HepG2 (cell line): Measurements from ENCODE around the gene SLC39A3. TPM values are rescaled to one million over a fixed set of nuclear protein-coding genes. Genes with fewer than 3 reads are reported as not detected.
A peak's percentile ranks its signal among the peaks of the same experiment; 100 is the strongest.

Source experiments
- AKNA ChIP-seq: sonication (generic); formaldehyde crosslinking; IDR thresholded peaks from 2 replicates; pipeline ENCODE4 v1.4.0; 2020; ENCODE audit warnings: missing genetic modification reagents, borderline replicate concordance
- ATRX ChIP-seq: sonication (generic); formaldehyde crosslinking; IDR thresholded peaks from 2 replicates; pipeline ENCODE4 v1.4.0; 2020; ENCODE audit warnings: missing genetic modification reagents, borderline replicate concordance
- FOSL2 ChIP-seq: sonication (generic); formaldehyde crosslinking; IDR thresholded peaks from 2 replicates; pipeline ENCODE4 v1.4.0; 2020; ENCODE audit warnings: missing genetic modification reagents
- FOXA1 ChIP-seq, 2 experiments: fragments of 450-650 bp in 1 of 2; sonication (generic) in 1 of 2; formaldehyde crosslinking in 1 of 2; IDR thresholded peaks; 2 replicates each; pipeline versions ENCODE4 v1.4.0 to v1.6.1; 2016 to 2020; ENCODE audit warnings: missing genetic modification reagents in 1 of 2
- FOXO1 ChIP-seq: sonication (generic); formaldehyde crosslinking; IDR thresholded peaks from 2 replicates; pipeline ENCODE4 v1.4.0; 2020; ENCODE audit warnings: missing genetic modification reagents
- HOXA7 ChIP-seq: sonication (generic); formaldehyde crosslinking; IDR thresholded peaks from 2 replicates; pipeline ENCODE4 v1.8.1; 2022; ENCODE audit warnings: mild to moderate bottlenecking, missing genetic modification reagents, moderate library complexity
- ISX ChIP-seq: sonication (generic); formaldehyde crosslinking; conservative IDR thresholded peaks from 2 replicates; pipeline ENCODE4 v1.5.0; 2020; ENCODE audit warnings: missing genetic modification reagents
- KAT7 ChIP-seq: IDR thresholded peaks from 2 replicates; pipeline ENCODE4 v1.6.1; 2018; ENCODE audit warnings: borderline replicate concordance, missing compliant biosample characterization
- MBNL3 ChIP-seq: fragments of 250-450 bp; sonication (Bioruptor Pico); conservative IDR thresholded peaks from 2 replicates; pipeline ENCODE4 v1.8.0; 2022; ENCODE audit warnings: mild to moderate bottlenecking, inconsistent platforms
- NPAS2 ChIP-seq: sonication (generic); formaldehyde crosslinking; IDR thresholded peaks from 2 replicates; pipeline ENCODE4 v1.8.0; 2022; ENCODE audit warnings: mild to moderate bottlenecking, missing genetic modification reagents, borderline replicate concordance
- POLR2AphosphoS2 ChIP-seq: IDR thresholded peaks from 2 replicates; pipeline ENCODE4 v1.6.1; 2011; ENCODE audit warnings: low read depth, low read length, improper control_type of control experiment
- RFX3 ChIP-seq: IDR thresholded peaks from 2 replicates; pipeline ENCODE4 v1.6.1; 2016; ENCODE audit warnings: missing biosample characterization, missing genetic modification reagents
- SNAPC4 ChIP-seq: sonication (generic); formaldehyde crosslinking; IDR thresholded peaks from 2 replicates; pipeline ENCODE4 v1.4.0; 2020; ENCODE audit warnings: mild to moderate bottlenecking, missing genetic modification reagents
- SP4 ChIP-seq: sonication (generic); formaldehyde crosslinking; IDR thresholded peaks from 2 replicates; pipeline ENCODE4 v1.8.1; 2023; ENCODE audit warnings: mild to moderate bottlenecking, missing genetic modification reagents
- ZBTB20 ChIP-seq: sonication (generic); formaldehyde crosslinking; IDR thresholded peaks from 2 replicates; pipeline ENCODE4 v1.8.1; 2023; ENCODE audit warnings: missing genetic modification reagents, low read depth, mild to moderate bottlenecking, borderline replicate concordance
- ZFY ChIP-seq: sonication (generic); formaldehyde crosslinking; IDR thresholded peaks from 2 replicates; pipeline ENCODE4 v1.4.0; 2020; ENCODE audit warnings: missing genetic modification reagents
- ZNF101 ChIP-seq: sonication (generic); formaldehyde crosslinking; IDR thresholded peaks from 2 replicates; pipeline ENCODE4 v1.4.0; 2020; ENCODE audit warnings: mild to moderate bottlenecking, low read depth, missing genetic modification reagents, borderline replicate concordance
- ZNF326 ChIP-seq: sonication (generic); formaldehyde crosslinking; IDR thresholded peaks from 2 replicates; pipeline ENCODE4 v1.4.0; 2020; ENCODE audit warnings: missing genetic modification reagents, borderline replicate concordance
- ZNF431 ChIP-seq: sonication (generic); formaldehyde crosslinking; IDR thresholded peaks from 2 replicates; pipeline ENCODE4 v1.9.0; 2022; ENCODE audit warnings: missing genetic modification reagents, low read depth, mild to moderate bottlenecking, borderline replicate concordance
- ZNF432 ChIP-seq: sonication (generic); formaldehyde crosslinking; IDR thresholded peaks from 2 replicates; pipeline ENCODE4 v1.5.0; 2020; ENCODE audit warnings: missing genetic modification reagents, mild to moderate bottlenecking, borderline replicate concordance
- polyA plus RNA-seq, 8 experiments: library from polyadenylated mRNA; depleted of rRNA in 3 of 8; stranded (reverse) in 7 of 8; unstranded in 1 of 8; fragments of >200 nt; fragmentation: Illumina TruSeq in 4 of 8; extraction: Trizol in 4 of 8; gene quantifications; 2 replicates each; pipeline versions ENCODE4 v1.2.1 to v1.2.3, GENCODE V29; 2011 to 2016; ENCODE audit warnings: low read depth in 4 of 8, missing spikeins in 1 of 8, mixed read lengths in 1 of 8; ENCODE audit not compliant: insufficient read depth in 1 of 8
- total RNA-seq, 5 experiments: library from RNA; depleted of rRNA; stranded (reverse); fragments of >200 nt; fragmentation: Illumina TruSeq; extraction: Trizol; gene quantifications; 2 replicates each; pipeline ENCODE4 v1.2.3, GENCODE V29; 2016; ENCODE audit warnings: low read depth in 1 of 5

The SLC39A3 gene
- total and polyA plus RNA-seq, 2 of the 13 experiments (the other 11 are each of a cell fraction or from before 2014, with no cell fraction given), result 33.6 to 41.6 TPM

GRCh38 chr19:2702170-2703076 is 37.4 kb downstream of the SLC39A3 start, which contains the start of gene GNG7 (continued):
- TF ChIP-seq AKNA (no peak), ATRX (CRISPR knock-in tag) (no peak), MBNL3 (CRISPR knock-in tag) (no peak), KAT7 (CRISPR knock-in tag) (no peak), ZFY (peak; percentile 59), FOXO1 (CRISPR knock-in tag) (no peak), HOXA7 (CRISPR knock-in tag) (no peak), ISX (no peak), ZNF101 (CRISPR knock-in tag) (no peak), FOXA1 (IDR thresholded peaks at IDR 0.05) (no peak), FOXA1 (CRISPR knock-in tag; IDR thresholded peaks at IDR 0.05) (no peak), ZBTB20 (CRISPR knock-in tag) (no peak), ZNF431 (CRISPR knock-in tag) (0 out of 2 replicates have a peak, but pooled peaks have one; percentile 61), SP4 (CRISPR knock-in tag) (peak; percentile 98), NPAS2 (CRISPR knock-in tag) (no peak), ZNF326 (CRISPR knock-in tag) (no peak), ZNF432 (CRISPR knock-in tag) (no peak), POLR2AphosphoS2 (no peak), RFX3 (no peak), SNAPC4 (CRISPR knock-in tag) (no peak), FOSL2 (CRISPR knock-in tag) (peak; percentile 22; the same call in 1 of the 2 replicates)
